Inflammatory macrophage treated with lipopolysaccharide for 1 hour (primary cell): ENCODE measurements around the gene DNAJC19.

Experiments
- DNase-seq, 2 donors: peaks; one replicate each; pipeline ENCODE4 v3.0.0-alpha.2; 2020 to 2022

DNAJC19 gene

DNA sequence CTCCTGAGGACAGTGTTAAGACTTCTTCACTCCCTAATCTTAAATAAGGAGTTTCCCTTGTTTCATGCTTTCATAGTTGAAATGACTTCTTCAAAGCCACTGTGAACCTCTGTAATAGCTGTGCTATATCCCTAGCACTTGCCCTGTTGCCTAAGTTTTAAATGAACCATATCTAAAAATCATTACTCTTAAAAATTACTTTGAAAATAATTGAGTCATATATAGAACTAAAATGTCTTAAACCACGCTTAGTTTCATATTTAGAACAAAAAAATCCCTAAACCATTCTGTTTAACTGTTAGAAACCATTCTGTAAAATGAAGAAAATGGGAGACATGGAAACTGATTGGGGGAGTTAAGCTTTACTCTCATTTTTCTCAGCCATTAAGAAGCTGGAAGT, 29.8 kb downstream of the DNAJC19 start:
- no peak for DNase-seq

DNA sequence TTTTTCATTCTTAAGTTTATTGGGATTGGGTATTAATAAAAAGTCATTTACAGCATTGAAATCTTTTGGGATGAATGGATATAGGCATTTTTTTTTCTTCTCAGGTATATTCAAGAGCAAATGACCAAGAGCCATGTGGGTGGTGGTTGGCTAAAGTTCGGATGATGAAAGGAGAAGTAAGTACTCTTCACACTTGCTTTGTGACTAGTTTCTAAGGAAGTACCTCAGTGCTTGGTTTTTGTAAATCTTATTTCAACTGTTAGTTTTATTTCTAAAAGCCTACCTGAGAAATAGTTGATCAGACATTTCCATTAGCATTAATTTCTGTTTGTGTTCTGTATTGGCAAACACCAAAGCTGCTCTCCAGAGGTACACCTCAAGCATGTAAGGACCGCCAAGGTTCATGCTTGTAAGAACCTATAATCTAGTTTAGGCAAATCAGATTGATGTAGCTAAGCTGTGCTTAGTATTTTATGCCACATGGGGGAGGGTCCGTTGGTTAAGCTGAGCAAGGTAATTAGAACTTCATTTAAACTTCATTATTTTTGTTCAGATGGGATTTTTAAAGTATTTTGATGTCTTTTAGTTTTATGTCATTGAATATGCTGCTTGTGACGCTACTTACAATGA, 41.7 kb downstream of the DNAJC19 start:
- peak; percentile 20 to 33 for DNase-seq

DNA sequence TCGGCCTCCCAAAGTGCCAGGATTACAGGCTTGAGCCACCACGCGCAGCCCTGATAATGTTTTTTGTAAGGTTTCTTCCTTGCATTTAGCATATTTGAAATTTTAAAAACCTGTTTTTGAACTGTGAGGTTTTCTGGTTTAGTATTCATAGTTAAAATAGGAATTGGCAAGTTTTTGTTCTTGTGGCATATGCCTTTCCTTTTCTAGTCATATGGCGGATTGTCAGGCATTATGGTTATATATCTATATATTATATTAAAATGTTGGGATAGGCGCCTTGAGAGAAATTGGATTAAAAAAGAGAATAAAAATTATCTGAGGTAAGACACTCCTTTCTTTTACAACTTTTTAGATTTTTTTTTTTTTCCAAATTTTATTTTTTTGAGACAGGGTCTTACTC, 48.7 kb downstream of the DNAJC19 start:
- DNase-seq = no peak

DNA sequence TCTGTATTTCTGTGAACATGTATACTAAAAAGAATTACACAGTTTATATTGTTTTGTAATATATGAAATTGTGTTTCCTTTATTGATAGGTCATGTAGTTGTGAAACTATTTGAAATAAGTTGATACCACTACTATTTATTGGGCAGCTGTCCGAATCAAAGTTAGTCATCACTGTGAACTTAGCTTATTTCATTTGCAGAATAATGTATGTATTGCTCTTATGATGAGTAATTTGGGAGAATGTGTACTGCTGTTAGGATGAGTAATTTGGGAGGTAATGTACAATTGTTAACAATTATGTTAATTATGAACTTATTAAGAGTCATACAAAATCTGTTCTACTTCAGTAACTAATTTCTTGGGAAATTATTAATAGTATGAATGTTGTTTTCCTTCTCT, 54.9 kb downstream of the DNAJC19 start:
- DNase-seq = no peak
